ENCODE data around the gene RANBP10.
A peak's percentile ranks its signal among the peaks of the same experiment; 100 is the strongest.
"Not testable (repeated sequence)": the region's sequence is repeated elsewhere in the genome, so short reads cannot be mapped to it uniquely, and the experiment has no call there.

The RANBP10 gene

DNA sequence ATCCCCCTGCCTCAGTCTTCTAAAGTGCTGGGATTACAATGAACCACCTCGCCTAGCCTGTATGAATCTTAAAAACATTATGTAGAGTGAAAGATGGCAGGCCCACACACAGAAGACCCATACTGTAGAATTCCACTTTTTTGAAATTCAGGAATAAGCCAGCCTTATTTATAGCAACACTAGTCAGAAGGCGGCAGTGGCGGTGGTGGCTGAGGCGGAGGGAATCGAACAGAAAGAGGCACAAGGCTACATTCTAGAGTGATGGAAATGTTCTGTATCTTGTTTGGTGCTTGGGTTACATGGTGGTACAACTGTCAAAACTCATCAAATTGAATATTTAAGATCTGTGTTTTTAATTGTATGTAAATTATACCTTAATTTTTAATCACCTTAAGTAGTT is 98.6 kb downstream of the RANBP10 start:
- DNase-seq = no peak

- no peak for DNase-seq
These were observed 99.2 kb downstream of the RANBP10 start for GRCh38 chr16:67707210-67707609.

- DNase-seq = no peak
These were observed 102.2 kb downstream of the RANBP10 start for GRCh38 chr16:67704110-67704509.

DNA sequence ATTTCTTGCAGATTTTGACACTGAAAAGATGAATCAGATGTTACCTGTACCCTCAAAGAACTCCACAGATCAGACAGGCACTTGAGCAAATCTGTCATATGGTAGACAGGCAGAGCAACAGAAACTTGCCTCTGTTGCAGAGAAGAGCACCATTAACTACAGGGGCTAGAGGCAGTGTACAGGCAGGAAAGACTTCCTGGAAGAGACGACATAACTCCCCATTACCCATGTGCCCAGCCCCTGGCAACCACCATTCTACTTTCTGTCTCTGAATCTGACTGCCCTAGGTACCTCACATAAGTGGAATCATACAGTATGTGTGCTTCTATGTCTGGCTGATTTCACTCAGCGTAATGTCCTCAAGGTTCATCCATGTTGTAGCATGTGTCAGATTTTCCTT is 102.7 kb downstream of the RANBP10 start:
- no peak for DNase-seq

GRCh38 chr16:67702130-67702529 is 104.2 kb downstream of the RANBP10 start:
- no peak for DNase-seq

DNA sequence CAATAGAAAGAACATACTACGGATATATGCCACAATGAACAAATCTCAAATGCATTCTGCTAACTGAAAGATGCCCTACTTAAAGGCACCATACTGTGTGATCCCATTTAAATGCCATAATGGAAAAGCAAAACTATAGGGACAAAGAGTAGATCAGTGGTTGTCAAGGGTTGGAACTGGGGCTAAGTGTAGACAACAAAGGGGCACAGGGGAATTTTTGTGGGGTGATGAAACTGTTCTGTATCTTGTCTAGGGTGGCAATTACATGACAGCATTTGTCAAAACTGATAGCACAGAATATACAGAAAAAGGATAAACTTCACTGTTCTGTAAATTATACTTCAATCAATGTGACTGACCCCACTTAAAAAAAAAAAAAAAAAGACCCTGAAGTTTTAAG is 104.9 kb downstream of the RANBP10 start:
- DNase-seq = no peak

GRCh38 chr16:67699265-67699664 is 107.1 kb downstream of the RANBP10 start:
- no peak for DNase-seq

- peak; percentile 2 for DNase-seq
These were observed 108.8 kb downstream of the RANBP10 start for GRCh38 chr16:67697422-67698185.

- no peak for DNase-seq
These were observed 111.7 kb downstream of the RANBP10 start for GRCh38 chr16:67694611-67695010.

GRCh38 chr16:67693517-67694285 is 112.7 kb downstream of the RANBP10 start:
- DNase-seq = not testable (repeated sequence)

- DNase-seq = no peak
These were observed 120.8 kb downstream of the RANBP10 start for GRCh38 chr16:67685388-67686112.

GRCh38 chr16:67683767-67684166 is 122.6 kb downstream of the RANBP10 start:
- DNase-seq = no peak

GRCh38 chr16:67679935-67680897 is 126.1 kb downstream of the RANBP10 start:
- no peak for DNase-seq

DNA sequence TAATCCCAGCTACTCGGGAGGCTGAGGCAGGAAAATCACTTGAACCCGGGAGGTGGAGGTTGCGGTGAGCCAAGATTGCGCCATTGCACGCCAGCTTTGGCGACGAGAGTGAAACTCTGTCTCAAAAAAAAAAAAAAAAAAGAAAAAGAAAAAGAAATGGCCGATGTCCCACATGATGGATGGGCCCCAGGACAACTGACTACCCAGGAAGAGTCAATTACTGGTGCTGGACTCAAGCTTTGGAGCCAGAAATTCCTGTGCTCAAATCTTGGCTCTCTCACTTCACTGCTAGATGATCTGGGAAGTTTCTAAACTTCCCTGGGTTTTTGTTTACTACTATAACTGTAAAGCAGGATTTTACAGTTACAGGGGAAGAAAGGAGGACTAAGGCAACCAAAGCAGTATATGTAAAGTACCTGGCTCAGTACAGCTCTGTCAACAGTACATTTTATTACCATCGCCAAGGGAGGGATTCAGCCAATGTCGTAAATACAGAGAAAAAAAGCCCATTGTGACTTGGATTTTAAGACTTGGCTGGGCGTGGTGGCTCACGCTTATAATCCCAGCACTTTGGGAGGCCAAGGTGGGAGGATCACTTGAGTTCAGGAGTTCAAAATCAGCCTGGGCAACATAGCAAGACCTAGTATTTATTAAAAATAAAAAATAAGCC is 127.9 kb downstream of the RANBP10 start:
- no peak for DNase-seq

- no peak for DNase-seq
These were observed 128.6 kb downstream of the RANBP10 start for GRCh38 chr16:67677712-67678111.

- no peak for DNase-seq
These were observed 129.4 kb downstream of the RANBP10 start for GRCh38 chr16:67676939-67677338.

DNA sequence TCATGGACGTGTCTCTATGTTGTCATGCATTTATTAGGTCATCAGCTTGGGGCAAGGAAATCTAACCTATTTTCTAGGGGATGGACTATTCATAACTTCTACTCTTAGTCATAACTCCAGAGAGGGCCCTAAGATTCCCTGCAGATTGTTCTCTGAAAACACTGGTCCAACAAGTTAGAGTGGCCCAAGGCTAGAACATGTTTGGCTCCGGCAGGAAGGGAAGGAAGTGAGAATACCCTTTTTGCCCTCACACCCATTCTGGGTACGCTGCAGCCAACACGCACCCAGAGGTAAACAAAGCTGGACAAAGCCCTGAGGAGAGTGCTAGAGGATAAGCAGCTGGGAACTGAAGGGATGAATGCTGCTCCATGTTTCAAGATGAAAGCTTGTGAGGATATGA is 129.8 kb downstream of the RANBP10 start:
- DNase-seq = no peak

- no peak for DNase-seq
These were observed 130.4 kb downstream of the RANBP10 start for GRCh38 chr16:67675999-67676398.

- no peak for DNase-seq
These were observed 130.8 kb downstream of the RANBP10 start for GRCh38 chr16:67675579-67675935.

DNA sequence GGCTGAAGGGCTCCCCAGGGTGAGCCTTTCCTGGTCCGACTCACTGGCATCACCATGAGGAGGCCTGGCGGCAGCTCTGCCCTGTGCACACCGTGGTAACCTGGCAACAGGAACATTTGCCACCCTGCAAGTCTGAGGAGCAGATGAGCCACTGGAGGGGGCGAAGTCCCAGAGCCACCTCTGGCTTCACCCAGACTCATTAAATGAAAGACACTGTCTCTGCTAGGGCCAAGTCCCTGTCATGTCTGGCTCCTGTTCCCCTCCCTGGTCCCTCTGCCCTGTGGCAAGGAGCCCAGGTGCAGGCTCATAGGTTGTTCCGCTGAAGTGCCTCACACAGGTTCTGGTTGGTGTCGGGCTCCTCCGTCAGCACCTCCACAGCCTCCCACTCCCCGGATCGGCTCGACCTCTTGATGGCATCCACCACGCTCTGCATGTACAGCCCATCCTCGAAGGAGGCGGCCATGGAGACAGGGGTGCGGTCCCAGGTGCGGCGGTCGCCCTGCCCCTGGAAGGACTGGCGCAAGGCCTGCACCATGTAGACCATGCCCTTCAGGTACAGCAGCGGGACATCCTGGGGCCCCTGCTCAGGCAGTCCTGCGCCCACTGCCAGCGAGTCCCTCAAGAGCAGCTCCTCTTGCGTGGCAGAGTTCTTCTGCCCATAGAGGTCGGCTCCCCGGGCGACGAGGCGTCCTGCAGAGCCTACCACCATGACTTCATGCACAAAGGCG is 131.3 kb downstream of the RANBP10 start:
- no peak for DNase-seq
